GM18909 (cell line): ENCODE results near the gene CXCL8.
A peak's percentile ranks its signal among the peaks of the same experiment; 100 is the strongest.

ENCODE experiments used
- ATAC-seq: cut with Tn5 transposase; IDR thresholded peaks from one replicate; pipeline ENCODE4 v1.9.1; 2021; ENCODE audit warnings: mild to moderate bottlenecking; ENCODE audit not compliant: unreplicated experiment, poor library complexity

CXCL8 gene

DNA sequence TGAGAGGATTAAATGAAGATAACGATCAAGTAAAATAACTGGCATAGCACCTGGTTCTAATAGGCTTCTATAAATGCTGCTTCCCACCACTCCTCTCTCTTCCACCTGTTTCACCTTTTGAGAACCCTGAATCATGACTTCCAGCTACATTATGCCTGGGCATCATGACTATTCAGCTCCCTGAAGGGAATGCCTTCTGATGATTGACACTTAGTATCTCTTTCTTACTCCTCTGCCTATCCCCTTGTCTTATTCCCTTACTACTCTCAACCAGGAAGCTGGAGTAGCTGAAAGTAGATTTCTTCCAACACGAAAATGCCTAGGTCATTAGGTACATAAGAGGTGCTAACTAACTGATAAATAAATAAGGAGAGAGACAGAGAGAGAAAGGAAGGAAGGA lies 24.7 kb upstream of the CXCL8 start:
- ATAC-seq: no peak

DNA sequence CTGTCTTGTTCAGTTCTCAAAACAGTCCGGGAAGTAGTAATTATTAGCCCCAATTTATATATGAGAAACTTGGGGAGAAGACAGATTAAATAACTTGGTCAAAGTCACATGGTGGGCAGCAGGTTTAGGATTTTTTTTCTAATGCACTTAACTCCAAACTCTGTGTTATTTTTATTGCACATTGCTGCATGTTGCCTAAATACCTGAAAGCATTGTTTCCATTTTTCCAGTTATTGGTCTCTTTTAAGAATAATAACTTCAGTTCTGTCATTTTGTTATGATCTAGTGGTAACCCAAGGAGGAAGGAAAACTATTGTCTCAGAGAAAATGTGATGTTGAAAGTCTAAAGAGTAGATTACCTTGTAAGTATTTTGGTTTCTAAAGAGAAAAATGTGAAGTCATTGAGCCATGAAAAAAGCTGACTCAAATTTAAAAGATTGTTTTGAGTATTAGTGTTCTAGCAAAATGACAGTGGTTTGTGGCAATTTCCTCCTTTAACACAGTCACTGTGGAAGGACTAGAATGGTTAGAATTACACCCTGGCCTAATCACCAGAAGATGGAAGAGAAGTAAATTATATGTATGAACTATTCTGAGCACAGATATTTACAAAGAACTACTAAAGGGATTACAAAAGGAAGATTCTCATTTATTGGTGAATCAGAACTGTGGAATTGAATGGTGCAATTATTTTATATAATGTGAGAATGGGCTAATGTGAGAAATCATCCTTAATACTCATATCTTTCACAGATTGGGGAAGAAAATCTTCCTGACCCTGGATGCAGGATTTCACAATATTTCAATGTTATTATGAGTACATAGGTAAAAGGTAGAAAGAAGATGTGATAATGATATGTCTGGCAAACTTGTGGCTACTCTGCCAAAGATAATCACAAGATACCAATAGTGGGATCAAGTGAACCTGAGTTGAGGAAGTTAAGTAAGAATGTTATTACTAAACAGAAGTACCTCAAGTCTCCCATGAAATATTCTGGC lies 21.7 kb upstream of the CXCL8 start:
- peak; percentile 94 for ATAC-seq

DNA sequence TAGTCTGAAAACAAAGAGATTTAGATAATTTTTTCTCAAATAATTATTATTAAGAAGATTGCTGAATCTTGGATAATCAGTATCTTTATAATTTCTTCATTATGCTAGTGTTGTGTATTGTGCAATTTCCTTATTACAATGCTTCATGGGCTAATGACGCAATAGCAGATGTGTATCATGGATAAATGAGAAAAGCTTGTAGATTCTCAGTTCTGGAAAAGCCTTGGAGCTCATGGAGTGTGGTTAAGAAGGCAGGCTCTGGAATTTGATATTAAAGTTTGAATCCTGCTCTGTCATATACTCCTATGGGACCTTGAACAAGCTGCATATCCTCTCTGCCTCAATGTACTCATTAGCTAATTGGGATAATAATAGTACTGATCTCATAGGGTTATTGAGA lies 18.9 kb upstream of the CXCL8 start:
- no peak for ATAC-seq

DNA sequence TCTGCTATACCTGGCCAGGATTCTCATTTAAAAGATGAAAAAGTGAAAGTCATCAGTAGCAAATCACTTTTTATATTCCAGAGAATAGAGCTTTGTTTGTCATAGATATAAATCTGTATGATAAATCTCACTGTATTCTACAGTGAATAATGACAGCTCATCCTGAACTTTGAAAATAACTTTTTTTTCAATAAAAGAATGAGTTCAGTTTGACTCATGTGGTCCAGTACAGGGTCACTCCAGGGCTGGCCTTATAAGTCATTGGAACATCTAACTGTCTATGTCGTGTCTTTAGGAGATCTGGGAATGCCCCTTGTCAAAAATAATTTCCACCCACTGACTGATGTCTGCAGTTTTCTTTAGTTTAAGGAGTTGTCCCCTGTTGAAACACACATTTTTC lies 18.5 kb upstream of the CXCL8 start:
- ATAC-seq: no peak

DNA sequence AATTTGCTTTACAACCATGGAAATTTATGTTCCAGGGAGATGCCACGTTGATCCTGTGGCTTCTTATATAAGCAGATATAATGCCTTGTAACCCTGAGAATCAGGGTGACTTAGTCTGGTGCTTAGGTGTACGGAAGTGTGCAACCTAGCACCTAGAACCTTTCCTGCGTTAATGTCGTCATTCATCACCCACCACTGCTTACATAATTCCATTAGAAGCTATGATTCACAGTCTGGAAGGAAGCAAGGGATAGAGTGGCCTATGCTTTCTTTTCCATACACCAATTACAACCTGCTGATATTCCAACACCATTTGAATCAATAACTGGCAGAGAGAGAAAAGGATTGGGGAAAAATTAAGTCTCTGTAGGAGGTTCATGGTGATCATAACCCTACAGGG lies 17.3 kb upstream of the CXCL8 start:
- no peak for ATAC-seq

DNA sequence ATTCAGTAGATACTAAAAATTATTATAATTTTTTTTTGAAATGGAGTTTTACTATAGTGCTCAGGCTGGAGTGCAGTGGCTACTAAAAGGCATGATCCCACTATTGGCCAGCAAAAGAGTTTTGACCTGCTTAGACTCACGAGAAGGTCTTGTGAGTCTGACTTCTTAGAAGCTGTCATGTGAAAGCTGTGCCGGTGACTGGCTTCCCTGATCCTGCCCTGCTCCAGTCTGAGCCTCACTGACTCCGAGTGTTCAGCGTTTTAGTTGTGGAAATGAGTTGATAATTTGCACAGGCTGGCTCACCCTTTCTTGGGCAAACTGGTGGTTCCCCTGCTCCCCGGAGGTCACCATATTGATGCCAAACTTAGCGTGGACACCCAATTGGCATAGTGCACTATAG lies 16.4 kb upstream of the CXCL8 start:
- ATAC-seq: no peak

DNA sequence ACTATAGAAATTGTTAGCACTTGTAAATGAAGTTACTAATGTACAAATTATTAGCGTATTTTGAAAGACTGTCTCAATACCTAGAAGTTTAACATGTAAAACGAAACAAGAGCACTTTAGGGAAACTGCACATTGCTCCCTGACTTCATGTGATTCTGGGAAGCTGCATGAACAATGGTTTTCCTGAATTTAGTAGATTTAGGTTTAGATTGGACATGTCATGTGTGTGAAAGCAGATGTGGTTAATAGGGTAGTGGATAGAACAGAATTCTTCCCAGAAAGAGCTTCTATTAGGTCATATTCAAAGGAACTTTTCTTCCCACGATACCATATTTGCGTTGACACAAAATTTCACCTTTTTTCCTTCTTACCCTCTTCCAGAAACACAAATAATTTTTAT lies 14.9 kb upstream of the CXCL8 start:
- no peak for ATAC-seq

DNA sequence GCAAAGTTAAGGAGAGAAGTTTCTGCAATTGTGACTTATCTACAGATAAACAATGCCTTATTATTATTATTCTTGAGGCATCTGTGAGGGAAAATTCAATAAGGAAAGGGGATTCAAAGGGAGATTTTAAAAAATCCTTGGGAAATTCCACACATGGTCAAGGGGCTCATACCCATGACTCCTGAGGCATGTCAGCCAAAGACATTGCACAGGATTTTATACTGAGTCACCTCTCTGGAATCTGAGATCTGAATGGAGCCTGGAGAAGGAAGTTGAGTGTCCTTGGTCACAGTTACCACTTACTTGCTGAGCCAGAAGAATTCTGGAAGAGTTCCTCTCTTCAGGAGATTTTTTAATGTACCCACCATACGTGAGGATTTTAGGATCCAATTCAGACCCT lies 14.4 kb upstream of the CXCL8 start:
- ATAC-seq: no peak

DNA sequence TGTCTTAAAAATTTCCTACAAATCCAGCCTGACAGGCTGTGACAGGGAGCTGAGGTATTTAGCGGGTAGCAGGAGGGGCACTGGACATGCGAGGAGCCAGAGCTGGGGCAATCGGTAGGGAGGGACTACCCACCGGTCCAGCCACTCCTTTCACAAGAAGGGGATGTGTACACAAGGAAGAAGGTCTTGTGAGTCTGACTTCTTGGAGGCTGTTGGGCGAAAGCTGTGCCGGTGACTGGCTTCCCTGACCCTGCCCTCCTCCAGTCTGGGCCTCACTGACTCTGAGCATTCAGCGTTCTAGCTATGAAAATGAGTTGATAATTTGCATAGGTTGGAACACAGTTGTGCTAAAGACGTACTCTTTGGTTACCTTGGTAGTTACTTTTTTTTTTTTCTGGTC lies 12.7 kb upstream of the CXCL8 start:
- peak; percentile 71 for ATAC-seq

DNA sequence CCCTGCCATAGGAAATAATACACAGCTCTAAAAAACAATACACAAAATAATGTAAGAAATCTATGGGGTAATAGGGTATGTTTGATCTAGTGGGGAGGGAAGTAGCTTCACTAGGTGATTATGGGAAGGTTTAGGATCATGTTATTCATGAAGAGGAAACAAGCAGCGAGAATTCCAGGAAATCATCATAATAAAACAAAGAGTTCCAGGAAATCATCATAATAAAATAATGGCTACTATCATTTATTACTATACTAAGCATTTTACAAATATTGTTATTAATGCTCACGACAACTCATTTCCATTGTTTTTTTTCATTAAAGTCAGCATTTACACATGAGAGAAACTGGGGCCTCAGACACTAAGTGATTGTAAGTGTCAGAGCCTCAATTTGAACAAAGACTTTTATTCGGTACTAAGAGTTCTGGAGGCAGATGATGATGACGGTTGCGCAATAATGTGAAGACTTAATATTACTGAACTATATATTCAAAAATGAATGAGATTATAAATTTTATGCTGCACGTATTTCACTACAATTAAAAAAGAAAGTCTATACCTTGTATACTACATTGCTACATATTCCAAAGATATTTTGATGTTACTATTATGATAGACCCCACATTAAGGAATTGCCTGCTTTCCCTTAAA lies 12.2 kb upstream of the CXCL8 start:
- ATAC-seq: no peak

DNA sequence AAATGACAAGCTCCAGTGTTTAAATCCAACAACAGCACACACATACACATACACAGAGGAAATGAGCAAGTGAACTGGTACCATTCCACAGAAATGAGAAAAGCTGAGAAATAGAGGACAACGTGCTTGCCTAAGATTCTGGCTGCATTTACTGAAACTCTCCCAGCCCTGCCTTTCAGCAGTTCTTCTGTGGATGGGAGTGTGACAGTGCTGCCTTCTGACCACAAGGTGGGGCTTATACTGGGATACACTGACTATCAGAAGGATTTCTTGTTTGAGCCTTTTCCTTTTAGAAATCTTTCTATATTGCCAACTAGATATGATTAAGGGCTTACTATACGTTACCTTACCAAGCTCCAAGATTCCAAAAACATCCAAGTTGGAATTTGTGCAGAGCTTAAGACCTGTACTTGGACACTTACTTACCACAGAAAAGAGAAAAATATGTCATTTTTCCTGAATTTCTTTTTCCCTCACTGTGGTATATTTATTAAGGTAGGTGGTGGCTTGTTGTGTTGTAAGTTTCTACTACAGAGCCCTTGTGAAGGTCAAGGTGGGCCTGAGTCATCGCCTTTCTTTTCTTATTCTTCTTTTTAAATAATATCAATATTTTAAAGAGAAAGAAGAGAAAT lies 10.7 kb upstream of the CXCL8 start:
- ATAC-seq: peak; percentile 64

DNA sequence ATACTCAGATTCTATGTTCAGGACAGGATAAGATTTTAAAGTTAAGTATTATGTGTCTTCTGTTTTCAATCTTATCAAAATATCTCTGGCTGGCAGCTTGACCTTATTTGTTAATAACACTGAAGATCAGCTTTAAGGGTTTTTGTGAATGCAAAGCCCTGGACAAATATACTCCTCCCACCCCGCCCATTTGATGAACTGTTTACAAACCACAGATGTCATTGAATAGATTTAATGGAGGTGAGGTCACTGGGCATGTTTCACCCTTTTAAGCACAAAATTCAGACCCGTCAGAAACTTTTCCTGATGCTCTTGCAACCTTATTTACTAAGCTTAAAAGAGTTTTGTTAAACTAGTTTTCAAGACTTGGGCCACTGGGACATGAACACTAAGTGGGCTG lies 10.1 kb upstream of the CXCL8 start:
- no peak for ATAC-seq

DNA sequence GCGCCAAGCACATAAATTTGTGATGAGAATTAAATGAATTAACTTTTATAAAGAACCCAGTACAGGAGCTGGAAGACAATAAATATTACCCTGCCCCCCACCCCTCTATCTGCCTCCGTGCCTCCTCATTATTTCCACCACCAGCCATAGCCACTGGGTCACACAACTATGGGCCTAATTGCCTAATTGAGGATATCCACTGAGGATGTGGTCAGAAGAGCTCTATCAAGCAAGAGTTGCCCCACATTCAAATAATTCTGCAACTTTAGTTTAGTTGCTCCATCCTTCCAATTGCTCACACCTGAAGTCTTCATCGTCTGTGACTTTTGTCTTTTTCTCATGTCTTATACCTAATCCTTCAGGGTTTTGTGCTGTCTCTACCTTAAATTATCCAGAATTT lies 9.5 kb upstream of the CXCL8 start:
- no peak for ATAC-seq

DNA sequence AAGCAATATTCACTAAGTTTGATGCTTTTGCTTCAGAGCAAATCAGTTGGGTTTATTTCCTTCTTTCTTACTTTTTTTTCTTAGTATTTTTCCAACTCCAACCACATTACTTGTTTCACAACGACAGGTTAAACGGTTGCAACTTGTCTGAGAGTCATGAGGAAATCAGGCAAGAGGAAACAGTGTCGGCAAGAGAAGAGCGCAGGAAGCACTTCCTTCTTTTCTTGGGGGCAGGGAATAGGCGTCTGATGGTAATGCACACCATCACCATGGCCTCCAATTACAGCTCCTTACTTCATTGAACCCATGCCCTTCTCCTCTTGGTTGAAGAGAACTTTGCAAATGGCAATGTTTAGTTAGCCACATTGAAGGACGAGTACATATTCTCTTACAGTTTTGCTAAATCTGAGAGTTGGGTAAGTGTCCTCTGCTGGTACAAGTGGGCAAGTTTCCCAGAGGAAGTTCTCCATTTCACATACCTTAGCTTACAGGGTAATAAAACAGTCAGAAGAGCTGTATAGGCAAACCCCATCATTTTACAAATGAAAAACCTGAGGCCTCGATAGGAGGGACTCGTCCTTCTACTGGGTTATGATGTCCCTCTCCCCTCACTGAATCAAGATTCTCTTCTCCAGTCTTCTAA lies 8.3 kb upstream of the CXCL8 start:
- no peak for ATAC-seq

DNA sequence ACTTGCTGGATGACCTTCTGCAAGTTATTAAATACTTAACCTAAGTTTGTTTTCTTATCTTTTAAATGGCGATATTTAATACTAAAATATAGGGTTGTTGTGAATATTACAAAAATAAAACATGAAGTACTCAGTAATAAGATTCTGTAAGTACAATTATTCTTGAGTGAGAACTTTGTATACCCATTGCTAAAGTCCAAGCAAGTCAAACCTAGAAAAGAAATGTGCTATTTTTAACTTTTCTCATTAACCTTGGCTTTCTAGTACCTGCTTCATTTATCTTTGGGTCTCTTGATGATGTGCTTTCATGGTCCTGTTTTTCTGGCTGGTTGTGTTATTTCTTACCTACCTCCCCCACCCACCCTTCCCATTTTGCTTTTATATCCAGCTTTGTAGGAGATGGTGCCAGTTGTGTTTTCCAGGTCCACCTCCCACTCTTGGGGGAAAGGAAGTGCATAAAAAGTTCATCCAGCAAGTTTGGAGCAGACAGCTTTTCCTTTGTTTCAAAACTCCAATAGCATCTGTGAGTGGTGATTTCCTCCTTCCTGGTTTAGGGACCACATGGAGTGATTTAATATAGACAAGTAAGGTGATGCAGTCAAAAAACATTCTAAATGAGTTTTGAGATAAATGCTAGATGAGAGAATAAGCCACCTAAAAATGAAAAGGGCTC lies 7.5 kb upstream of the CXCL8 start:
- ATAC-seq: no peak

DNA sequence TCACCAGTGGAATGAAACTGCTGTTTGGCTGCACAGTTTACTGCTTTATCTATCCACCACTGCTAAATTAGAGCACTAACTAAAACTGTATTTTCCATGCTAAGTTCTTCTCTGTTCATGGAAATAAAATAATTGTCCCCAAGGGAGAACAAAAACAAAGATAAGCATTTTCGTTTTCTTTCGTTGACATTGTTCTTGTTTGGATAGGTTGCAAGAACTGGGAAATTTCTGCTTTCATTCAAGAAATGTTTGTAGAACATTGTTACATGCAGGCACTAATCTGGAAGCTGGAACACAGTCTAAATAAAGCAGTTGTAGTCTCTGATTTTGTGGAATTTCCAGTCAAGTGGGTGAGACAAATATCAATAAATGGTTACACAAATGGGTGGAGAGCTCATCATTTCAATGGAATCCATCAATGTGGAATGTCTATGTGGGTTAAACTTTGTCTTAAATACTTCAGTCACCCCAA lies 5.8 kb upstream of the CXCL8 start:
- ATAC-seq: no peak

DNA sequence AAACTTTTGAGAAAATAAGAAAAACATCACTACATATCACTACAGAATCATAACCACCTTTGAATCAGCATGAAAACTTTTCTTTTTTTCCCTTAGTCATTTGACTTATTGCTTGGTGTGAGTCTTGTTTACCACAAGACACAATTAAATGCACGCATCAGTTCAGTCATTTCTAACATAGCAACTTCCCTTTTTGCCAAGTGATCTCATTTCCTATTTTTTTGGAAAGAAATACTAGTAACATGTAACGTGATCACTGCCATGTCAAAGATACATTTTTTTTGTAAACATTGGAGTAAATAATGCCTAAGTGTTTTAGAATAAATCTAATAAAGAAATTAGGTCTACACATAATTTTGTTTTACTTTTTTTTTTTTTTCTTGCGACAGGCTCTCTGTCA lies 5.1 kb upstream of the CXCL8 start:
- peak; percentile 92 for ATAC-seq

DNA sequence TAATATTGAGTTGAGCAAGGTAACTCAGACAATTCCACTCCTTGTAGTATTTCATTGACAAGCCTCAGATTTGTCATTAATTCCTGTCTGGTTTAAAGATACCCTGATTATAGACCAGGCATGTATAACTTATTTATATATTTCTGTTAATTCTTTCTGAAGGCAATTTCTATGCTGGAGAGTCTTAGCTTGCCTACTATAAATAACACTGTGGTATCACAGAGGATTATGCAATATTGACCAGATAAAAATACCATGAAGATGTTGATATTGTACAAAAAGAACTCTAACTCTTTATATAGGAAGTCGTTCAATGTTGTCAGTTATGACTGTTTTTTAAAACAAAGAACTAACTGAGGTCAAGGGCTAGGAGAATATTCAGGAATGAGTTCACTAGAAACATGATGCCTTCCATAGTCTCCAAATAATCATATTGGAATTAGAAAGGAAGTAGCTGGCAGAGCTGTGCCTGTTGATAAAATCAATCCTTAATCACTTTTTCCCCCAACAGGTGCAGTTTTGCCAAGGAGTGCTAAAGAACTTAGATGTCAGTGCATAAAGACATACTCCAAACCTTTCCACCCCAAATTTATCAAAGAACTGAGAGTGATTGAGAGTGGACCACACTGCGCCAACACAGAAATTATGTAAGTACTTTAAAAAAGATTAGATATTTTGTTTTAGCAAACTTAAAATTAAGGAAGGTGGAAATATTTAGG lies 821 bp downstream of the CXCL8 start:
- peak; percentile 53 for ATAC-seq

DNA sequence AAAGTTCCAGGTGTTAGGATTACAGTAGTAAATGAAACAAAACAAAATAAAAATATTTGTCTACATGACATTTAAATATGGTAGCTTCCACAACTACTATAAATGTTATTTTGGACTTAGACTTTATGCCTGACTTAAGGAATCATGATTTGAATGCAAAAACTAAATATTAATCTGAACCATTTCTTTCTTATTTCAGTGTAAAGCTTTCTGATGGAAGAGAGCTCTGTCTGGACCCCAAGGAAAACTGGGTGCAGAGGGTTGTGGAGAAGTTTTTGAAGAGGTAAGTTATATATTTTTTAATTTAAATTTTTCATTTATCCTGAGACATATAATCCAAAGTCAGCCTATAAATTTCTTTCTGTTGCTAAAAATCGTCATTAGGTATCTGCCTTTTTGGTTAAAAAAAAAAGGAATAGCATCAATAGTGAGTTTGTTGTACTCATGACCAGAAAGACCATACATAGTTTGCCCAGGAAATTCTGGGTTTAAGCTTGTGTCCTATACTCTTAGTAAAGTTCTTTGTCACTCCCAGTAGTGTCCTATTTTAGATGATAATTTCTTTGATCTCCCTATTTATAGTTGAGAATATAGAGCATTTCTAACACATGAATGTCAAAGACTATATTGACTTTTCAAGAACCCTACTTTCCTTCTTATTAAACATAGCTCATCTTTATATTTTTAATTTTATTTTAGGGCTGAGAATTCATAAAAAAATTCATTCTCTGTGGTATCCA lies 1.6 kb downstream of the CXCL8 start:
- ATAC-seq: no peak
